ENCODE measurements around the gene CCHCR1. TPM values are rescaled to one million over a fixed set of nuclear protein-coding genes. Genes with fewer than 3 reads are reported as not detected.

The CCHCR1 gene
- total RNA-seq, 1 experiment from 2014 or later = 31.3 TPM

GRCh38 chr6:31161216-31162126, 3.9 kb upstream of the CCHCR1 start:
- POLR2A ChIA-PET (ENCODE audit: unreplicated experiment) = no interaction called here
- CTCF ChIA-PET = no interaction called here
- Histone ChIP-seq H3K4me3 (ENCODE audit: low read length) (no peak overlapping the region), H3K36me3 (ENCODE audit: low read depth, low read length) (peaks cover 12% of the 10 kb centered on the region; the same call in 1 of the 2 replicates), H3K9me2 (replicated peaks; ENCODE audit: low read length) (no peaks in the 10 kb centered on the region), H3K4me2 (ENCODE audit: low read length) (no peak overlapping the region), H4K20me1 (ENCODE audit: low read length) (no peaks in the 10 kb centered on the region), H3K9me3 (ENCODE audit: low read length) (no peaks in the 10 kb centered on the region), H3K4me1 (ENCODE audit: insufficient read depth, low read length) (peaks cover 17% of the 10 kb centered on the region), H3K9ac (ENCODE audit: low read length) (no peak overlapping the region), H3K27ac (ENCODE audit: low read length) (no peak overlapping the region), H3K27me3 (ENCODE audit: low read length) (no peaks in the 10 kb centered on the region), H3K79me2 (ENCODE audit: low read length) (peaks cover 37% of the 10 kb centered on the region), H2AFZ (ENCODE audit: low read length) (no peak overlapping the region), H3F3A (ENCODE audit: low read length, unreplicated experiment) (no peaks in the 10 kb centered on the region)
- intact Hi-C loops (cut with micrococcal nuclease) = no loop called here
- TF ChIP-seq EZH2 (IDR thresholded peaks at IDR 0.05; ENCODE audit: low read length, unreplicated experiment) = no peak
- no peak for TF ChIP-seq EZH2phosphoT487 (IDR thresholded peaks at IDR 0.05; ENCODE audit: borderline replicate concordance, low read length)
- no peak for TF ChIP-seq CTCF (conservative IDR thresholded peaks at IDR 0.05; ENCODE audit: low read depth, low read length)
- ATAC-seq = no peak
- no TSS peak for BruUV-seq (replicated peaks)
- DNase-seq = no peak

DNA sequence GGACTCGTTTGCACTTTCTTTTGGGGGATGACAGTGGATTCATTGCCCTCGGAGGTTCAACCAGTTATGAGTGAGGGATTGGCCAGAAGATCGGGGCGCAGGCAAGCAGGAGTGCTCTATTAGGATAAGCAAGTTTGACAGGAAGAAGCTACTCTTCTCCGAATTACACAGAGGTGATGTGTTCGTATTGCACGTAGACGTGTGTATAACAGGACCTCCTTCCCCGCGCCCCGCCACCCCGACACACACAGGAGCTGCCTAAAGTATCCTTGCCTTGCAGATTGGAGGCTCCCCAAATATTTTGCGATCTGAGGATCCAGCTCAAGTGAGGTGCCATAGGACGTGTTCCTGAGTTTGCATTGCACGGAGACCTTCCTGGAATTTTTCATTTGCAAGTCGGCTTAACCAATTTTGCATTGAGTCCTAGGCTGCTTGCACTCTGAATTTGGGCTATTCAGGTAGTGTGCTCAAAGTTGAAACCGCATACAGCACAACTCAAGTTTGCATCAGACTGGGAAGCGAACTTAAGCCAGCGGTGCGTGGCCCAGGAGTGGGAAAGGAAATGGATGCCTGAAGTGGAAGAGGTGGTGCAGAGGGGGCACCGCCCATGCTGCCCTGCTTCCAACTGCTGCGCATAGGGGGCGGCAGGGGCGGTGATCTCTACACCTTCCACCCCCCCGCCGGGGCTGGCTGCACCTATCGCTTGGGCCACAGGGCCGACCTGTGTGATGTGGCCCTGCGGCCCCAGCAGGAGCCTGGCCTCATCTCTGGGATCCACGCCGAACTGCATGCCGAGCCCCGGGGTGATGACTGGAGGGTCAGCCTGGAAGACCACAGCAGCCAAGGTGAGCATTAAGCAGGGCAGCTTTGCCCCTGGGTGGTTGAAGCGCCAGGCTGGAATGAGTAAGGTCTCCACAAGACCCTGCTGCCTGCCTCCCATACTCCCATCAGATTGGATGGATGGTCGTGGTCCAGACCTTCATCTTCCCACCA, 1.6 kb upstream of the CCHCR1 start:
- H3K9me2 ChIP-seq (replicated peaks; ENCODE audit: low read length) = no peaks in the 10 kb centered on the region
- no peaks in the 10 kb centered on the region for H4K20me1 ChIP-seq (ENCODE audit: low read length)
- H3F3A ChIP-seq (ENCODE audit: low read length, unreplicated experiment) = no peaks in the 10 kb centered on the region
- peak overlapping the region; percentile 95 for H3K4me2 ChIP-seq (ENCODE audit: low read length)
- TF ChIP-seq CTCF (conservative IDR thresholded peaks at IDR 0.05; ENCODE audit: low read depth, low read length) (no peak), EZH2phosphoT487 (IDR thresholded peaks at IDR 0.05; ENCODE audit: borderline replicate concordance, low read length) (no peak), EZH2 (IDR thresholded peaks at IDR 0.05; ENCODE audit: low read length, unreplicated experiment) (no peak)
- ATAC-seq (peak; percentile 20), DNase-seq (peak; percentile 46)
- no peaks in the 10 kb centered on the region for H3K27me3 ChIP-seq (ENCODE audit: low read length)
- CTCF ChIA-PET = interaction anchor here (0.6 to 0.8 kb wide), 3 partner anchors 44 to 283 kb away, joined by 3 to 9 read pairs (median 5); no protein-coding TSS in a partner anchor
- H3K27ac ChIP-seq (ENCODE audit: low read length) = peak overlapping the region; percentile 4; the same call in 1 of the 2 replicates
- peak overlapping the region; percentile 88 for H3K4me3 ChIP-seq (ENCODE audit: low read length)
- peak overlapping the region; percentile 94 for H2AFZ ChIP-seq (ENCODE audit: low read length)
- peaks cover 17% of the 10 kb centered on the region for H3K4me1 ChIP-seq (ENCODE audit: insufficient read depth, low read length)
- POLR2A ChIA-PET (ENCODE audit: unreplicated experiment) = interaction anchor here (0.6 to 1.0 kb wide), 2 partner anchors 20 to 35 kb away, joined by 3 to 4 read pairs; no protein-coding TSS in a partner anchor
- BruUV-seq (replicated peaks) = TSS peak; percentile 36
- H3K9me3 ChIP-seq (ENCODE audit: low read length) = no peaks in the 10 kb centered on the region
- peaks cover 18% of the 10 kb centered on the region; the same call in 1 of the 2 replicates for H3K36me3 ChIP-seq (ENCODE audit: low read depth, low read length)
- peaks cover 37% of the 10 kb centered on the region for H3K79me2 ChIP-seq (ENCODE audit: low read length)
- peak overlapping the region; percentile 89 for H3K9ac ChIP-seq (ENCODE audit: low read length)
- intact Hi-C loops (cut with micrococcal nuclease) = loop anchor here (2.0 kb wide), 1 partner anchor 34 kb away; no protein-coding TSS in a partner anchor
